Glutamatergic neuron (in vitro differentiated cells): ENCODE data around the gene MYBBP1A. TPM values are rescaled to one million over a fixed set of nuclear protein-coding genes. Genes with fewer than 3 reads are reported as not detected.

Experiments
- DNase-seq: peaks from one replicate; pipeline ENCODE4 v3.0.0; 2022
- H3K27ac Mint-ChIP-seq: one replicate; pipeline ENCODE4 v1.8.0; 2020; ENCODE audit warnings: mild to moderate bottlenecking, mixed read lengths, inconsistent platforms; ENCODE audit not compliant: unreplicated experiment
- H3K27me3 Mint-ChIP-seq: one replicate; pipeline ENCODE4 v1.8.0; 2020; ENCODE audit warnings: mild to moderate bottlenecking, moderate library complexity, mixed read lengths, inconsistent platforms; ENCODE audit not compliant: unreplicated experiment
- H3K36me3 Mint-ChIP-seq: one replicate; pipeline ENCODE4 v1.8.0; 2020; ENCODE audit warnings: mild to moderate bottlenecking, mixed read lengths, inconsistent platforms; ENCODE audit not compliant: unreplicated experiment
- H3K4me1 Mint-ChIP-seq: one replicate; pipeline ENCODE4 v1.8.0; 2020; ENCODE audit warnings: mild to moderate bottlenecking, low read depth, mixed read lengths, inconsistent platforms; ENCODE audit not compliant: unreplicated experiment
- H3K4me3 Mint-ChIP-seq: one replicate; pipeline ENCODE4 v1.8.0; 2020; ENCODE audit warnings: mild to moderate bottlenecking, mixed read lengths, inconsistent platforms; ENCODE audit not compliant: unreplicated experiment
- H3K9me3 Mint-ChIP-seq: one replicate; pipeline ENCODE4 v1.8.0; 2020; ENCODE audit warnings: mild to moderate bottlenecking, moderate library complexity, mixed read lengths, inconsistent platforms; ENCODE audit not compliant: unreplicated experiment
- total RNA-seq: library from RNA; stranded (reverse); fragmentation: NEBNext Ultra II Directional; extraction: Animal tissue kit (Norgen Biotek cat#: 25700); gene quantifications from one replicate; pipeline ENCODE4 v1.2.1, GENCODE V29; 2021; ENCODE audit not compliant: unreplicated experiment
- TF ChIP-seq, protein P1 (sequence below): fragments of 200-600 bp; sonication (generic); IDR thresholded peaks from one replicate; pipeline ENCODE4 v1.5.0; 2021; ENCODE audit not compliant: partially characterized antibody, unreplicated experiment

MYBBP1A gene
- total RNA-seq, 1 donor from 2014 or later: 44.8 TPM

DNA sequence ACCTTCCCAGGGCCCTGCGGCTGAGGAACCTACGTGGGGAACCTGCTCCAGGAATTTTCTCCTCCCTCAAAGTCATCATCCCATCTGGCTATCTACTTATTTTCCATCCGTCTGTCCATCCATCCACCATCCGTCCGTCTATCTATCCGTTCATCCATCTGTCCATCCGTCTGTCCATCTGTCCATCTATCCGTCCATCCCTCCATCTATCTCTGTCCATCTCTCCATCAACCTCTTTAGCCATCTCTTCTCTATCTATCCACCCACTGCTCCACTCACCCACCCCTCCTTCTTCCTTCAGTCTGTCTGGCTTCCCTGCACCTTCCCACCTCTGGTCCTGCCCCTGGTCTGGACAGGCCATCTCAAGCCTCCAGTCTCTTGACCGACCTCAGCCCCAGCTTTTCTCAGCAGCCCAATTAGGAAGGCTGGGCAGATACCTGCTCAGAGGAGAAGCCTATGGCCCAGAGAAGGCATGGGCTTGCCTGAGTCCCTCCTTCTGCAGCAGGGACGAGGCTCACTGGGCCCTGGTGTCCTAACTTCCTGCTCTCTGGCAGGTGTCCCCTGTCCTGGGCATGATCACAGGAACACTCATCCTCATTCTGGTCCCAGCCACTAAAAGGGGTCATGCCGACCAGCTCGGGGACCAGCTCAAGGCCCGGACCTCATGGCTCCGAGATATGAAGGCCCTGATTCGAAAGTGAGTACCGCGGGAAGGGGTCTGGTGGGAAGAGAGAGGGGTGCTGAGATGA, 23.0 kb downstream of the MYBBP1A start:
- Mint-ChIP-seq H3K27me3 (peaks cover 13% of the 10 kb centered on the region), H3K36me3 (peaks cover 5% of the 10 kb centered on the region), H3K4me1 (peaks cover 14% of the 10 kb centered on the region)

GRCh38 chr17:4530799-4531730, 24.1 kb downstream of the MYBBP1A start:
- TF ChIP-seq, protein P1, sequence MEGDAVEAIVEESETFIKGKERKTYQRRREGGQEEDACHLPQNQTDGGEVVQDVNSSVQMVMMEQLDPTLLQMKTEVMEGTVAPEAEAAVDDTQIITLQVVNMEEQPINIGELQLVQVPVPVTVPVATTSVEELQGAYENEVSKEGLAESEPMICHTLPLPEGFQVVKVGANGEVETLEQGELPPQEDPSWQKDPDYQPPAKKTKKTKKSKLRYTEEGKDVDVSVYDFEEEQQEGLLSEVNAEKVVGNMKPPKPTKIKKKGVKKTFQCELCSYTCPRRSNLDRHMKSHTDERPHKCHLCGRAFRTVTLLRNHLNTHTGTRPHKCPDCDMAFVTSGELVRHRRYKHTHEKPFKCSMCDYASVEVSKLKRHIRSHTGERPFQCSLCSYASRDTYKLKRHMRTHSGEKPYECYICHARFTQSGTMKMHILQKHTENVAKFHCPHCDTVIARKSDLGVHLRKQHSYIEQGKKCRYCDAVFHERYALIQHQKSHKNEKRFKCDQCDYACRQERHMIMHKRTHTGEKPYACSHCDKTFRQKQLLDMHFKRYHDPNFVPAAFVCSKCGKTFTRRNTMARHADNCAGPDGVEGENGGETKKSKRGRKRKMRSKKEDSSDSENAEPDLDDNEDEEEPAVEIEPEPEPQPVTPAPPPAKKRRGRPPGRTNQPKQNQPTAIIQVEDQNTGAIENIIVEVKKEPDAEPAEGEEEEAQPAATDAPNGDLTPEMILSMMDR: no peak
- no peak for DNase-seq
- H3K27me3 Mint-ChIP-seq: peaks cover 15% of the 10 kb centered on the region
- peaks cover 5% of the 10 kb centered on the region for H3K36me3 Mint-ChIP-seq
- no peak overlapping the region for H3K27ac Mint-ChIP-seq
- H3K9me3 Mint-ChIP-seq: peaks cover 6% of the 10 kb centered on the region
- peaks cover 22% of the 10 kb centered on the region for H3K4me1 Mint-ChIP-seq
- no peak overlapping the region for H3K4me3 Mint-ChIP-seq

More for the DNA sequence above, 23.0 kb downstream of the MYBBP1A start:
- TF ChIP-seq, protein P1: no peak
- Mint-ChIP-seq H3K27ac (peak overlapping the region; percentile 14), H3K9me3 (peaks cover 4% of the 10 kb centered on the region), H3K4me3 (peak overlapping the region; percentile 58)
- DNase-seq: no peak

GRCh38 chr17:4529533-4530152, 25.5 kb downstream of the MYBBP1A start:
- Mint-ChIP-seq H3K4me3 (peak overlapping the region; percentile 77), H3K9me3 (peaks cover 11% of the 10 kb centered on the region), H3K27ac (peak overlapping the region; percentile 89), H3K36me3 (peaks cover 5% of the 10 kb centered on the region), H3K27me3 (peaks cover 17% of the 10 kb centered on the region), H3K4me1 (peaks cover 20% of the 10 kb centered on the region)
- TF ChIP-seq, protein P1: no peak
- DNase-seq: peak; percentile 60

DNA sequence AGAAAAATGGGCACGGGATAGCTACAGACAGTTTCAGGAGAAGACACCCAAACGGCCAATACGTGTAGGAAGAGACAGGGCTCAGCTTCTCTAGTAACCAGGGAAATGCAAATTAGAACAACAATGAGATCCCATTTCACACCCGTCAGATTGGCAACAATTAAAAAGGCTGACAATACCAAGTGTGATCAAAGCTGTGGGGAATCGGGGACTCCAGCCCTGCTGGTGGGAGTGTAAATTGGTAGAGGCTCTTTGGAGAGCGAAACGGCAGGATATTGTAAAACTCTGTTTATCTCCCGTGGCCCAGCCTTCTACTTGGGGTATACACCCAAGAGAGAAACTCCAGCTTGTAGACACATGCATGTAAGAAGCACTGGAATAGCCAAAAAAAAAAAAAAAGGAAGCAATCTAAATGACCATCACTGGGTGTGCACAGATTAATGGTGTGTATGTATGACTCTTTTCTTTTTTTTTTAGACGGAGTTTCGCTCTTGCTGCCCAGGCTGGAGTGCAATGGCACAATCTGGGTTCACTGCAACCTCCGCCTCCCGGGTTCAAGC, 27.5 kb downstream of the MYBBP1A start:
- no peak for DNase-seq
- peaks cover 23% of the 10 kb centered on the region for H3K27me3 Mint-ChIP-seq
- peaks cover 5% of the 10 kb centered on the region for H3K36me3 Mint-ChIP-seq
- no peak overlapping the region for H3K27ac Mint-ChIP-seq
- H3K4me3 Mint-ChIP-seq: peak overlapping the region; percentile 1
- TF ChIP-seq, protein P1: no peak
- peaks cover 27% of the 10 kb centered on the region for H3K9me3 Mint-ChIP-seq
- peaks cover 31% of the 10 kb centered on the region for H3K4me1 Mint-ChIP-seq
